IMR-90 (cell line): ENCODE results near the gene MCFD2. TPM values are rescaled to one million over a fixed set of nuclear protein-coding genes. Genes with fewer than 3 reads are reported as not detected.
"Not testable (repeated sequence)": the region's sequence is repeated elsewhere in the genome, so short reads cannot be mapped to it uniquely, and the experiment has no call there.

Source experiments
- ATAC-seq: fragments of 200-7000 bp; cut with Tn5 transposase; 2 replicates; pipeline ENCODE4 v1.9.1; 2020; ENCODE audit warnings: low read depth, mild to moderate bottlenecking, moderate library complexity
- BruUV-seq: library from RNA; stranded (reverse); fragments of 400-500 nt; replicated peaks from 2 replicates; lab custom pipeline; 2021; lab: Mats Ljungman, UMichigan
- CTCF ChIA-PET: fragments of 300-600 bp; formaldehyde crosslinking; extraction: SDS; loops from one replicate; lab custom pipeline; 2021; ENCODE audit warnings: antibody characterized with exemption; lab: Yijun Ruan, JAX
- POLR2A ChIA-PET: fragments of 300-600 bp; sonication (Branson Sonifier 250); formaldehyde crosslinking; loops from one replicate; lab custom pipeline; 2022; ENCODE audit warnings: antibody characterized with exemption; ENCODE audit not compliant: unreplicated experiment; lab: Charles Lee
- DNase-seq: peaks from one replicate; pipeline ENCODE4 v3.0.0; 2013
- H2AFZ ChIP-seq: replicated peaks from 2 replicates; pipeline ENCODE3; 2013; ENCODE audit warnings: low read length, mild to moderate bottlenecking; ENCODE audit not compliant: poor library complexity
- H2AK5ac ChIP-seq: 2 replicates; pipeline ENCODE4 v1.6.1; 2013; ENCODE audit warnings: low read depth, low read length, inconsistent platforms
- H2AK9ac ChIP-seq: replicated peaks from 2 replicates; pipeline ENCODE3; 2013; ENCODE audit warnings: mild to moderate bottlenecking, low read depth, low read length, moderate library complexity; ENCODE audit not compliant: poor library complexity
- H2BK120ac ChIP-seq: 2 replicates; pipeline ENCODE4 v1.6.1; 2013; ENCODE audit warnings: low read depth, low read length, inconsistent platforms
- H2BK15ac ChIP-seq: 3 replicates; pipeline ENCODE4 v1.6.1; 2013; ENCODE audit warnings: low read depth, low read length, inconsistent platforms
- H2BK20ac ChIP-seq: 2 replicates; pipeline ENCODE4 v1.6.1; 2013; ENCODE audit warnings: low read depth, mild to moderate bottlenecking, inconsistent platforms, low read length, moderate library complexity
- H2BK5ac ChIP-seq: 2 replicates; pipeline ENCODE4 v1.6.1; 2013; ENCODE audit warnings: mild to moderate bottlenecking, low read depth, low read length, inconsistent platforms; ENCODE audit not compliant: poor library complexity, severe bottlenecking
- H3K14ac ChIP-seq: replicated peaks from 2 replicates; pipeline ENCODE4 v1.6.1; 2013; ENCODE audit warnings: low read depth, low read length, inconsistent platforms
- H3K18ac ChIP-seq: 2 replicates; pipeline ENCODE4 v1.6.1; 2013; ENCODE audit warnings: low read depth, low read length, control low read depth
- H3K23ac ChIP-seq: 2 replicates; pipeline ENCODE4 v1.6.1; 2013; ENCODE audit warnings: low read depth, low read length, inconsistent platforms
- H3K27ac ChIP-seq: 2 replicates; pipeline ENCODE4 v1.5.1; 2013; ENCODE audit warnings: mild to moderate bottlenecking, control low read depth, low read length; ENCODE audit not compliant: insufficient read depth
- H3K27me3 ChIP-seq: 2 replicates; pipeline ENCODE4 v1.6.1; 2013; ENCODE audit warnings: low read length; ENCODE audit not compliant: control insufficient read depth, insufficient read depth
- H3K36me3 ChIP-seq: 2 replicates; pipeline ENCODE4 v1.6.1; 2013; ENCODE audit warnings: low read length, mixed read lengths; ENCODE audit not compliant: control insufficient read depth, insufficient read depth
- H3K4ac ChIP-seq: 2 replicates; pipeline ENCODE4 v1.6.1; 2013; ENCODE audit warnings: low read depth, low read length, inconsistent platforms
- H3K4me1 ChIP-seq: 2 replicates; pipeline ENCODE4 v1.6.1; 2013; ENCODE audit warnings: low read length, mixed read lengths; ENCODE audit not compliant: control insufficient read depth, insufficient read depth
- H3K4me2 ChIP-seq: 2 replicates; pipeline ENCODE4 v1.6.1; 2013; ENCODE audit warnings: low read depth, mild to moderate bottlenecking, control low read depth, low read length, moderate library complexity
- H3K4me3 ChIP-seq: 2 replicates; pipeline ENCODE4 v1.5.1; 2013; ENCODE audit warnings: low read depth, mild to moderate bottlenecking, control low read depth, low read length, moderate library complexity; ENCODE audit not compliant: insufficient read depth
- H3K56ac ChIP-seq: 2 replicates; pipeline ENCODE4 v1.6.1; 2013; ENCODE audit warnings: low read length, inconsistent platforms; ENCODE audit not compliant: insufficient read depth; ENCODE audit errors: extremely low read depth
- H3K79me1 ChIP-seq, 2 experiments: 2 replicates each; pipeline ENCODE4 v1.6.1; 2013; ENCODE audit warnings: low read length in 2 of 2, inconsistent platforms in 1 of 2, low read depth in 1 of 2
- H3K9ac ChIP-seq: 2 replicates; pipeline ENCODE4 v1.6.1; 2013; ENCODE audit warnings: low read depth, low read length, control low read depth
- H3K9me1 ChIP-seq: 2 replicates; pipeline ENCODE4 v1.6.1; 2013; ENCODE audit warnings: low read length, inconsistent platforms; ENCODE audit not compliant: insufficient read depth
- H3K9me3 ChIP-seq: 2 replicates; pipeline ENCODE4 v1.6.1; 2013; ENCODE audit warnings: low read length; ENCODE audit not compliant: control insufficient read depth, insufficient read depth
- H4K20me1 ChIP-seq: 2 replicates; pipeline ENCODE4 v1.6.1; 2013; ENCODE audit warnings: low read length, inconsistent platforms; ENCODE audit not compliant: insufficient read depth
- H4K5ac ChIP-seq: 2 replicates; pipeline ENCODE4 v1.6.1; 2013; ENCODE audit warnings: mild to moderate bottlenecking, low read depth, low read length, control low read depth
- H4K8ac ChIP-seq, 2 experiments: 2 replicates each; pipeline ENCODE4 v1.6.1; 2013; ENCODE audit warnings: low read depth in 2 of 2, low read length in 2 of 2, control low read depth in 1 of 2, inconsistent platforms in 1 of 2
- H4K91ac ChIP-seq: 2 replicates; pipeline ENCODE4 v1.6.1; 2013; ENCODE audit warnings: low read depth, low read length, inconsistent platforms; ENCODE audit not compliant: insufficient read depth
- FOS ChIP-seq: fragments of 150-350 bp; IDR thresholded peaks from 2 replicates; pipeline ENCODE4 v1.6.1; 2016; ENCODE audit warnings: low read depth, low read length
- WGBS, 2 experiments: methylation state at CpG; one replicate each; pipeline versions ENCODE4 v1.1.5 to v1.1.7; 2013; ENCODE audit warnings: missing lambda C conversion rate in 2 of 2; ENCODE audit not compliant: insufficient read length in 1 of 2; ENCODE audit errors: extremely low coverage in 2 of 2; 5-methylcytosine and 5-hydroxymethylcytosine counted together
- dilution Hi-C: fragments of 300-500 bp; cut with HindIII; formaldehyde crosslinking; loops from one replicate; pipeline ENCODE4 v1.14.3; 2018; ENCODE audit warnings: low sequenced_read_pairs; ENCODE audit not compliant: unreplicated experiment
- in situ Hi-C: fragments of 300-500 bp; cut with MboI; formaldehyde crosslinking; loops from 3 replicates; pipeline ENCODE4 v1.14.3; 2019; ENCODE audit warnings: low sequenced_read_pairs, inconsistent platforms, mixed read lengths
- intact Hi-C: fragments of 100-400 bp; cut with micrococcal nuclease; formaldehyde crosslinking; loops from 2 replicates; pipeline ENCODE4 v1.10.0; 2022
- polyA plus RNA-seq, 3 experiments: library from polyadenylated mRNA; depleted of rRNA; stranded (reverse); fragments of >200 nt; gene quantifications; 2 replicates each; pipeline ENCODE4 v1.2.3, GENCODE V29; 2012; ENCODE audit warnings: low replicate concordance in 1 of 3
- total RNA-seq: library from RNA; depleted of rRNA; stranded (reverse); fragments of >200 nt; gene quantifications from 2 replicates; pipeline ENCODE4 v1.2.3, GENCODE V29; 2012

The MCFD2 gene
- total and polyA plus RNA-seq, 2 of the 4 experiments (the other 2 are of a cell fraction): 145 to 177 TPM

GRCh38 chr2:46909150-46909549 lies 6.5 kb downstream of the MCFD2 start:
- Histone ChIP-seq H2BK5ac (no peak overlapping the region), H4K20me1 (peaks cover 47% of the 10 kb centered on the region), H3K9me1 (peaks cover 44% of the 10 kb centered on the region), H2BK20ac (no peak overlapping the region), H3K9me3 (no peaks in the 10 kb centered on the region), H3K4me2 (no peak overlapping the region), H3K9ac (no peak overlapping the region), H2BK120ac (no peak overlapping the region), H2AK5ac (peak overlapping the region; percentile 47; the same call in 1 of the 2 replicates), H3K4me1 (peaks cover 14% of the 10 kb centered on the region), H4K8ac (no peak overlapping the region), H3K4me3 (no peak overlapping the region), H2AK9ac (no peak overlapping the region), H3K56ac (no peak overlapping the region), H3K14ac (0 out of 2 replicates have a peak overlapping the region, but pooled peaks have one; percentile 0), H3K4ac (peak overlapping the region; percentile 11; the same call in 1 of the 2 replicates), H3K18ac (no peak overlapping the region), H2AFZ (no peak overlapping the region), H3K27ac (no peak overlapping the region), H3K27me3 (no peaks in the 10 kb centered on the region), H2BK15ac (no peak overlapping the region; the same call in 2 of the 3 replicates), H3K36me3 (peaks cover 50% of the 10 kb centered on the region), H4K91ac (no peak overlapping the region), H3K23ac (no peak overlapping the region), H4K5ac (no peak overlapping the region), H3K79me1 (peaks cover 47 to 76% of the 10 kb centered on the region in 2 experiments)
- no peak for DNase-seq
- CTCF ChIA-PET: interaction anchor here (0.8 kb wide), 1 partner anchor 415 kb away, joined by 3 read pairs; no protein-coding TSS in a partner anchor
- TF ChIP-seq FOS: no peak
- in situ Hi-C loops (no loop called here), intact Hi-C loops (no loop called here), dilution Hi-C loops (no loop called here)
- WGBS, 2 experiments: 97% methylated on average over 3 of the region's 4 CpGs; no CpG with 5 or more reads in 1 of the 2 experiments
- no peak for ATAC-seq
- POLR2A ChIA-PET: no interaction called here
- BruUV-seq: no TSS peak

- H4K91ac ChIP-seq, H3K23ac ChIP-seq, BruUV-seq, H4K8ac ChIP-seq, H2BK15ac ChIP-seq, H3K27me3 ChIP-seq, POLR2A ChIA-PET, H3K4me1 ChIP-seq, intact Hi-C loops, ATAC-seq, H2AK9ac ChIP-seq, H3K9me3 ChIP-seq, H3K56ac ChIP-seq, H2BK20ac ChIP-seq, H2AK5ac ChIP-seq, H3K27ac ChIP-seq, H2BK120ac ChIP-seq, H3K14ac ChIP-seq, H3K4me2 ChIP-seq, H3K18ac ChIP-seq, CTCF ChIA-PET, in situ Hi-C loops, H2AFZ ChIP-seq, DNase-seq, H3K4ac ChIP-seq, H2BK5ac ChIP-seq, H3K4me3 ChIP-seq, dilution Hi-C loops, H4K5ac ChIP-seq, H3K9ac ChIP-seq: not testable (repeated sequence)
- peaks cover 45% of the 10 kb centered on the region for H3K36me3 ChIP-seq
- H3K9me1 ChIP-seq: peaks cover 23% of the 10 kb centered on the region
- H4K20me1 ChIP-seq: peaks cover 27% of the 10 kb centered on the region
- peaks cover 39 to 47% of the 10 kb centered on the region in 2 experiments for H3K79me1 ChIP-seq
- no CpG with 5 or more reads among the region's 10 CpGs for WGBS, 2 experiments
Measured at GRCh38 chr2:46904908-46905678, 10.5 kb downstream of the MCFD2 start.
